ENCODE results near the gene SMAP2. TPM values are rescaled to one million over a fixed set of nuclear protein-coding genes. Genes with fewer than 3 reads are reported as not detected.

Gene SMAP2
- total and polyA plus RNA-seq, 2 donors (not counting 1 experiment from before 2014, with no cell fraction given) = 16.7 to 28.7 TPM

- H3K4me3 ChIP-seq (replicated peaks in 1 of 4; ENCODE audit: control extremely low read depth in 1 of 4, insufficient read depth in 1 of 4, low read depth in 3 of 4, low read length in 4 of 4) = no peak overlapping the region
- peaks cover 2% of the 10 kb centered on the region for H3K27me3 ChIP-seq (ENCODE audit: control insufficient read depth, insufficient read depth, low read length)
- TF ChIP-seq EZH2 (IDR thresholded peaks at IDR 0.05; ENCODE audit: low read length, missing control alignments) (no peak), CTCF (conservative IDR thresholded peaks at IDR 0.05 in 1 of 2, IDR thresholded peaks at IDR 0.05 in 1 of 2; ENCODE audit: low read depth in 1 of 2, low read length in 2 of 2) (no peak)
- H3K79me2 ChIP-seq (ENCODE audit: control insufficient read depth, insufficient read depth, low read length) = no peaks in the 10 kb centered on the region
- no peak overlapping the region for H3K4me2 ChIP-seq (ENCODE audit: extremely low read depth, insufficient read depth, low read length)
- no peak overlapping the region for H3K9ac ChIP-seq (ENCODE audit: insufficient read depth, low read length)
- no peaks in the 10 kb centered on the region for H3K4me1 ChIP-seq (ENCODE audit: control insufficient read depth, extremely low read depth, insufficient read depth, low read length)
- no peak overlapping the region for H2AFZ ChIP-seq (ENCODE audit: low read length)
- H4K20me1 ChIP-seq (ENCODE audit: control insufficient read depth, extremely low read depth, insufficient read depth, low read length) = no peaks in the 10 kb centered on the region
- DNase-seq (ENCODE audit: low read depth in 2 of 2) = no peak
- no peaks in the 10 kb centered on the region for H3K36me3 ChIP-seq (ENCODE audit: control insufficient read depth, insufficient read depth, low read length)
- H3K9me3 ChIP-seq (ENCODE audit: control insufficient read depth, insufficient read depth, low read depth, low read length) = no peaks in the 10 kb centered on the region
- no peak overlapping the region for H3K27ac ChIP-seq (ENCODE audit: insufficient read depth, low read length)
Measured at GRCh38 chr1:40350391-40350790, 23.1 kb upstream of the SMAP2 start.

GRCh38 chr1:40351124-40351523 is 22.4 kb upstream of the SMAP2 start:
- no peak overlapping the region for H2AFZ ChIP-seq (ENCODE audit: low read length)
- TF ChIP-seq EZH2 (IDR thresholded peaks at IDR 0.05; ENCODE audit: low read length, missing control alignments) (no peak), CTCF (conservative IDR thresholded peaks at IDR 0.05 in 1 of 2, IDR thresholded peaks at IDR 0.05 in 1 of 2; ENCODE audit: low read depth in 1 of 2, low read length in 2 of 2) (no peak)

GRCh38 chr1:40352126-40352525 is 21.4 kb upstream of the SMAP2 start:
- Histone ChIP-seq H2AFZ (ENCODE audit: low read length) (no peak overlapping the region), H3K79me2 (ENCODE audit: control insufficient read depth, insufficient read depth, low read length) (no peaks in the 10 kb centered on the region), H4K20me1 (ENCODE audit: control insufficient read depth, extremely low read depth, insufficient read depth, low read length) (no peaks in the 10 kb centered on the region), H3K4me3 (replicated peaks in 1 of 4; ENCODE audit: control extremely low read depth in 1 of 4, insufficient read depth in 1 of 4, low read depth in 3 of 4, low read length in 4 of 4) (no peak overlapping the region), H3K27me3 (ENCODE audit: control insufficient read depth, insufficient read depth, low read length) (peaks cover 2% of the 10 kb centered on the region), H3K4me2 (ENCODE audit: extremely low read depth, insufficient read depth, low read length) (no peak overlapping the region), H3K27ac (ENCODE audit: insufficient read depth, low read length) (no peak overlapping the region), H3K9me3 (ENCODE audit: control insufficient read depth, insufficient read depth, low read depth, low read length) (no peaks in the 10 kb centered on the region), H3K9ac (ENCODE audit: insufficient read depth, low read length) (no peak overlapping the region), H3K36me3 (ENCODE audit: control insufficient read depth, insufficient read depth, low read length) (no peaks in the 10 kb centered on the region), H3K4me1 (ENCODE audit: control insufficient read depth, extremely low read depth, insufficient read depth, low read length) (no peaks in the 10 kb centered on the region)
- DNase-seq (ENCODE audit: low read depth in 2 of 2) = no peak
- no peak for TF ChIP-seq EZH2 (IDR thresholded peaks at IDR 0.05; ENCODE audit: low read length, missing control alignments)
- TF ChIP-seq CTCF (conservative IDR thresholded peaks at IDR 0.05 in 1 of 2, IDR thresholded peaks at IDR 0.05 in 1 of 2; ENCODE audit: low read depth in 1 of 2, low read length in 2 of 2) = no peak

More at GRCh38 chr1:40351124-40351523, 22.4 kb upstream of the SMAP2 start:
- Histone ChIP-seq H3K27ac (ENCODE audit: insufficient read depth, low read length) (no peak overlapping the region), H3K4me1 (ENCODE audit: control insufficient read depth, extremely low read depth, insufficient read depth, low read length) (no peaks in the 10 kb centered on the region), H4K20me1 (ENCODE audit: control insufficient read depth, extremely low read depth, insufficient read depth, low read length) (no peaks in the 10 kb centered on the region), H3K79me2 (ENCODE audit: control insufficient read depth, insufficient read depth, low read length) (no peaks in the 10 kb centered on the region), H3K9ac (ENCODE audit: insufficient read depth, low read length) (no peak overlapping the region), H3K36me3 (ENCODE audit: control insufficient read depth, insufficient read depth, low read length) (no peaks in the 10 kb centered on the region), H3K4me3 (replicated peaks in 1 of 4; ENCODE audit: control extremely low read depth in 1 of 4, insufficient read depth in 1 of 4, low read depth in 3 of 4, low read length in 4 of 4) (no peak overlapping the region), H3K4me2 (ENCODE audit: extremely low read depth, insufficient read depth, low read length) (no peak overlapping the region), H3K27me3 (ENCODE audit: control insufficient read depth, insufficient read depth, low read length) (peaks cover 2% of the 10 kb centered on the region), H3K9me3 (ENCODE audit: control insufficient read depth, insufficient read depth, low read depth, low read length) (no peaks in the 10 kb centered on the region)
- no peak for DNase-seq (ENCODE audit: low read depth in 2 of 2)

Measured in fibroblast of lung (primary cell).